Measurements from ENCODE around the gene TLX2. TPM values are rescaled to one million over a fixed set of nuclear protein-coding genes. Genes with fewer than 3 reads are reported as not detected.
A peak's percentile ranks its signal among the peaks of the same experiment; 100 is the strongest.

TLX2 gene
- total and polyA plus RNA-seq, 2 of the 4 experiments (the other 2 are of a cell fraction), result not detected

DNA sequence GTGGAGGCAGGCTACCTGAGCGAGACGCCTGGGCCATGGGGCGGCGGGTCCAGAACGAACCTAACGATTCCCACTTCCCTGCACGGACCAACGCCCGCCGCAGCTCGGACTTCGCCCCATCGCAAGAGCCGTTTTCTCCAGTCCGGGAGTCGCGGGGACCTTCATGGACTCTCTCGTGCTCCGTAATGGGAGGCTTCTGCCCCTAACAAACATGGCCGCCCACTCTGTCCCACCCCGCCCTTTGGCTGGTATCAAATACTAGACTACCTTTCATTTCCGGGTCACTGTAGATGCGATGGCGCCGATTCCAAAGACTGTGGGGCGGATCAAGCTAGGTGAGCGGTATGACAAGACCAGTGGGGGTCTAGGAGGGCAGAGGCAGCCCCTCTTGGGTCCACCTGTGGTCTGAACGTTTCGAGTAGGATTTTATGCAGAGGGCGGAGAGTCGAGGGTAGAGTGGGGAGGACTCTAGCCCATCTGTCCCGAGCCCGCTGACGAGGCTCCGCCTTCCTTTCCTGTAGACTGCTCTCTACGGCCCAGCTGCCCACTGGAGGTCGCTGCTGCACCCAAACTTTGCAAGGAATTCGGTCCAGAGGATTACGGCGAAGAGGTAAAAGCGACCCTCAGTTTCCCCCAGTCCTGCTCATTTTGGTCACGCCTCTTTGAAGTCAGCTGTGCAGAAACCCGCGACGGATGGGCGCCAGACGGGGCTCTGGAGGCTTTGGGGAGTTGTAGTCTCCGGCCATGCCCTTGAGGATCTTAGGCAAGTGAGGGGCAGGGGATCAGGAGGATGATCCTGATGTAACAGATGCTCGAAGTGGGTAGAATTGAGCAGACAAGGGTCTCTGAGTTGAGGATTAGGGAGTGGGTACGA is 31.2 kb upstream of the TLX2 start, which contains the start of the genes CCDC142 and TTC31:
CCDC142 (minus strand) TSS at position 198 of the 874 bp plus-strand sequence; CDS start at position 37, 161 bp downstream.
TTC31 (plus strand) TSS at position 281 of the 874 bp plus-strand sequence; CDS start at position 296, 15 bp downstream.
- Histone ChIP-seq H3K27ac (ENCODE audit: insufficient read depth, low read length) (peak within 1 kb of the TSS; percentile 91), H2BK120ac (ENCODE audit: low read depth, low read length) (peak within 1 kb of the TSS; percentile 98), H2AK9ac (replicated peaks; ENCODE audit: low read depth, low read length, poor library complexity) (peak within 1 kb of the TSS; percentile 99), H3K4me3 (ENCODE audit: insufficient read depth, low read depth, low read length) (peak within 1 kb of the TSS; percentile 80), H2BK20ac (ENCODE audit: low read depth, low read length) (peak within 1 kb of the TSS; percentile 93), H3K9me3 (ENCODE audit: control insufficient read depth, insufficient read depth, low read length) (no peaks in the 10 kb centered on the region), H3K4me2 (ENCODE audit: low read depth, low read length) (peak within 1 kb of the TSS; percentile 97), H2BK15ac (ENCODE audit: low read depth, low read length) (peak within 1 kb of the TSS; percentile 99; the same call in 2 of the 3 replicates), H2BK5ac (ENCODE audit: low read depth, low read length, poor library complexity, severe bottlenecking) (peak within 1 kb of the TSS; percentile 92), H3K14ac (replicated peaks; ENCODE audit: low read depth, low read length) (peak within 1 kb of the TSS; percentile 99), H3K56ac (ENCODE audit: extremely low read depth, insufficient read depth, low read length) (peak within 1 kb of the TSS; percentile 95), H4K5ac (ENCODE audit: low read depth, low read length) (peak within 1 kb of the TSS; percentile 97), H3K79me1 (ENCODE audit: low read depth in 1 of 2, low read length in 2 of 2) (peaks cover 24 to 63% of the 10 kb centered on the region in 2 experiments), H2AK5ac (ENCODE audit: low read depth, low read length) (peak within 1 kb of the TSS; percentile 73), H3K4me1 (ENCODE audit: control insufficient read depth, insufficient read depth, low read length) (peaks cover 13% of the 10 kb centered on the region), H4K91ac (ENCODE audit: insufficient read depth, low read depth, low read length) (peak within 1 kb of the TSS; percentile 99), H3K4ac (ENCODE audit: low read depth, low read length) (peak within 1 kb of the TSS; percentile 97), H4K20me1 (ENCODE audit: insufficient read depth, low read length) (peaks cover 3% of the 10 kb centered on the region; the same call in 1 of the 2 replicates), H3K23ac (ENCODE audit: low read depth, low read length) (peak within 1 kb of the TSS; percentile 98), H2AFZ (replicated peaks; ENCODE audit: low read length, poor library complexity) (peak within 1 kb of the TSS; percentile 100), H3K9ac (ENCODE audit: low read depth, low read length) (peak within 1 kb of the TSS; percentile 89), H3K27me3 (ENCODE audit: control insufficient read depth, insufficient read depth, low read length) (no peaks in the 10 kb centered on the region), H3K36me3 (ENCODE audit: control insufficient read depth, insufficient read depth, low read length) (peaks cover 7% of the 10 kb centered on the region), H3K9me1 (ENCODE audit: insufficient read depth, low read length) (peaks cover 7% of the 10 kb centered on the region; the same call in 1 of the 2 replicates), H3K18ac (ENCODE audit: low read depth, low read length) (peak within 1 kb of the TSS; percentile 87), H4K8ac (ENCODE audit: low read depth in 2 of 2, low read length in 2 of 2) (peak within 1 kb of the TSS; percentile 79 to 100)
- BruUV-seq (replicated peaks), result no TSS peak
- dilution Hi-C loops (cut with HindIII; ENCODE audit: low sequenced_read_pairs, unreplicated experiment), result no loop called here
- ATAC-seq (ENCODE audit: low read depth) (peak; percentile 93), DNase-seq (peak; percentile 93)
- ChIA-PET CTCF (interaction anchor here (0.6 to 3.4 kb wide), 6 partner anchors 14 to 106 kb away, joined by 3 to 17 read pairs (median 4); no protein-coding TSS in a partner anchor), POLR2A (ENCODE audit: unreplicated experiment) (interaction anchor here (1.1 to 1.4 kb wide), 2 partner anchors 21 to 24 kb away, joined by 3 to 5 read pairs; partner anchors contain the start of gene WBP1)
- in situ Hi-C loops (cut with MboI; ENCODE audit: low sequenced_read_pairs), result loop anchor here (5.0 to 25.0 kb wide), 2 partner anchors 94 to 379 kb away; no protein-coding TSS in a partner anchor
- intact Hi-C loops (cut with micrococcal nuclease), result loop anchor here (1.0 kb wide), 3 partner anchors 29 to 104 kb away; partner anchors contain the start of genes AUP1 and HTRA2
- 0% methylated on average over 13 of the region's 50 CpGs; no CpG with 5 or more reads in 1 of the 2 experiments for WGBS, 2 experiments (ENCODE audit: extremely low coverage in 2 of 2, insufficient read length in 1 of 2)
- no peak for TF ChIP-seq CHD1 (IDR thresholded peaks at IDR 0.05; ENCODE audit: low read depth, low read length)
- TF ChIP-seq POLR2A (IDR thresholded peaks at IDR 0.05; ENCODE audit: low read depth, low read length), result peak; percentile 57; the same call in 1 of the 2 replicates
- TF ChIP-seq MAFK (IDR thresholded peaks at IDR 0.05; ENCODE audit: low read depth, low read length), result 0 out of 2 replicates have a peak, but pooled peaks have one; percentile 5
- no peak for TF ChIP-seq ELK1 (IDR thresholded peaks at IDR 0.05; ENCODE audit: borderline replicate concordance, low read depth, low read length)
- peak; percentile 31; the same call in 1 of the 2 replicates for TF ChIP-seq MXI1 (IDR thresholded peaks at IDR 0.05; ENCODE audit: borderline replicate concordance, low read depth, low read length)
- TF ChIP-seq CTCF (conservative IDR thresholded peaks at IDR 0.05; ENCODE audit: low read depth, low read length), result peak; percentile 90
- TF ChIP-seq USF2 (IDR thresholded peaks at IDR 0.05; ENCODE audit: low read depth, low read length), result no peak
- no peak for TF ChIP-seq CEBPB (IDR thresholded peaks at IDR 0.05; ENCODE audit: low read depth, low read length)
- no peak for TF ChIP-seq FOS (IDR thresholded peaks at IDR 0.05; ENCODE audit: low read depth, low read length)
- 0 out of 2 replicates have a peak, but pooled peaks have one; percentile 21 for TF ChIP-seq BHLHE40 (IDR thresholded peaks at IDR 0.05; ENCODE audit: low read depth, low read length)
- peak; percentile 81; the same call in 1 of the 2 replicates for TF ChIP-seq MAZ (IDR thresholded peaks at IDR 0.05; ENCODE audit: borderline replicate concordance, low read depth, low read length)
- TF ChIP-seq SMC3 (IDR thresholded peaks at IDR 0.05; ENCODE audit: low read depth, low read length), result peak; percentile 88
